ENCODE data around the gene TNFAIP8L3.

GRCh38 chr15:51096976-51097375 lies 2.3 kb upstream of the TNFAIP8L3 start:
- no peak for TF ChIP-seq CTCF (IDR thresholded peaks at IDR 0.05)
- TF ChIP-seq EZH2 (IDR thresholded peaks at IDR 0.05) = no peak

Data from neural progenitor cell (in vitro differentiated cells).